Calu3 (cell line): ENCODE measurements around the gene NUS1. TPM values are rescaled to one million over a fixed set of nuclear protein-coding genes. Genes with fewer than 3 reads are reported as not detected.
A peak's percentile ranks its signal among the peaks of the same experiment; 100 is the strongest.
"Not testable (repeated sequence)": the region's sequence is repeated elsewhere in the genome, so short reads cannot be mapped to it uniquely, and the experiment has no call there.

Experiments used
- BruUV-seq: library from RNA; stranded (reverse); fragments of 400-500 nt; replicated peaks from 2 replicates; lab custom pipeline; 2021; lab: Mats Ljungman, UMichigan
- CTCF ChIA-PET: fragments of 300-600 bp; sonication (Branson Sonifier 250); formaldehyde crosslinking; loops from one replicate; lab custom pipeline; 2022; ENCODE audit warnings: antibody characterized with exemption; lab: Charles Lee
- DNase-seq: peaks from one replicate; pipeline ENCODE4 v3.0.0; 2022
- H3K27ac Mint-ChIP-seq: one replicate; pipeline ENCODE4 v1.8.0; 2022; ENCODE audit warnings: mixed read lengths; ENCODE audit not compliant: unreplicated experiment
- H3K27me3 Mint-ChIP-seq: one replicate; pipeline ENCODE4 v1.8.0; 2022; ENCODE audit warnings: mixed read lengths; ENCODE audit not compliant: unreplicated experiment
- H3K36me3 Mint-ChIP-seq: one replicate; pipeline ENCODE4 v1.8.0; 2022; ENCODE audit warnings: mild to moderate bottlenecking, moderate library complexity, mixed read lengths; ENCODE audit not compliant: insufficient read depth, unreplicated experiment
- H3K4me1 Mint-ChIP-seq: one replicate; pipeline ENCODE4 v1.8.0; 2022; ENCODE audit warnings: mild to moderate bottlenecking, low read depth, mixed read lengths; ENCODE audit not compliant: unreplicated experiment
- H3K4me3 Mint-ChIP-seq: one replicate; pipeline ENCODE4 v1.8.0; 2022; ENCODE audit warnings: mild to moderate bottlenecking, low read depth, moderate library complexity, mixed read lengths; ENCODE audit not compliant: unreplicated experiment
- H3K9me3 Mint-ChIP-seq: one replicate; pipeline ENCODE4 v1.8.0; 2022; ENCODE audit warnings: low read depth, mixed read lengths; ENCODE audit not compliant: unreplicated experiment
- CTCF ChIP-seq: fragments of 200-600 bp; IDR thresholded peaks from one replicate; pipeline ENCODE4 v1.8.0; 2022; ENCODE audit warnings: antibody characterized with exemption; ENCODE audit not compliant: unreplicated experiment
- intact Hi-C: fragments of 100-400 bp; cut with micrococcal nuclease; formaldehyde crosslinking; loops from one replicate; pipeline ENCODE4 v1.10.0; 2022; ENCODE audit not compliant: unreplicated experiment
- total RNA-seq: library from RNA; stranded (reverse); gene quantifications from 2 replicates; pipeline ENCODE4 v1.2.3, GENCODE V29; 2022

Gene NUS1
- total RNA-seq, 1 experiment from 2014 or later: 52.0 TPM

GRCh38 chr6:117711369-117711768 lies 36.1 kb downstream of the NUS1 start:
- no TSS peak for BruUV-seq
- peaks cover 1% of the 10 kb centered on the region for H3K9me3 Mint-ChIP-seq
- DNase-seq: peak; percentile 10
- H3K36me3 Mint-ChIP-seq: peaks cover 21% of the 10 kb centered on the region
- H3K4me3 Mint-ChIP-seq: no peak overlapping the region
- intact Hi-C loops: no loop called here
- no peak overlapping the region for H3K27ac Mint-ChIP-seq
- H3K27me3 Mint-ChIP-seq: no peaks in the 10 kb centered on the region
- CTCF ChIA-PET: no interaction called here
- peak; percentile 18 for TF ChIP-seq CTCF
- no peaks in the 10 kb centered on the region for H3K4me1 Mint-ChIP-seq

GRCh38 chr6:117718895-117719294 lies 43.6 kb downstream of the NUS1 start:
- CTCF ChIA-PET: no interaction called here
- Mint-ChIP-seq H3K27ac (no peak overlapping the region), H3K9me3 (peaks cover 17% of the 10 kb centered on the region), H3K27me3 (no peaks in the 10 kb centered on the region), H3K4me1 (no peaks in the 10 kb centered on the region), H3K36me3 (peaks cover 4% of the 10 kb centered on the region), H3K4me3 (no peak overlapping the region)
- no TSS peak for BruUV-seq
- DNase-seq: no peak
- no peak for TF ChIP-seq CTCF
- intact Hi-C loops: no loop called here

GRCh38 chr6:117721520-117721919 lies 46.3 kb downstream of the NUS1 start:
- H3K4me1 Mint-ChIP-seq, CTCF ChIA-PET, BruUV-seq, H3K4me3 Mint-ChIP-seq, DNase-seq, H3K36me3 Mint-ChIP-seq, intact Hi-C loops, H3K27me3 Mint-ChIP-seq: not testable (repeated sequence)
- Mint-ChIP-seq H3K9me3 (peaks cover 14% of the 10 kb centered on the region), H3K27ac (peak overlapping the region; percentile 57)

DNA sequence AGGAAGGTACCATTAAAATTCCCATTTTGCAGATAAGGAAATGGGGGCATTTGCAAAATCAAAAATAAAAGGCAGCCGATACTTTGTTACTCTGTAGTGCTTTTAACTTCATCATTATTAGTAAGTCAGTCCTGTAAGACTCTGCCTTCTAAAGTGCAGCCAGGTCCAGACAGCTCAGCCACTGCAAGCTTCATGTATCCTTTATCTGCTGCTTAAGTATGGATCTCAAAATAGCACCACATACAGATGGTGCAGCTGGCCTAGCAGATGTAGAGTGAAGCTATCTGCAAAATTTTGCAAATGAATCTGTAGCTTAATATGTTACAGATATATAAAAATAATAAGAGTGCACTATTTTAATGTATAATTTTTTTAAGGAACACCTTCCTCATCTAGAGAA lies 53.4 kb downstream of the NUS1 start:
- Mint-ChIP-seq H3K27ac (no peak overlapping the region), H3K36me3 (no peaks in the 10 kb centered on the region), H3K9me3 (no peaks in the 10 kb centered on the region), H3K4me3 (no peak overlapping the region), H3K4me1 (no peaks in the 10 kb centered on the region), H3K27me3 (no peaks in the 10 kb centered on the region)
- no peak for DNase-seq
- intact Hi-C loops: no loop called here
- CTCF ChIA-PET: interaction anchor here (0.6 to 0.9 kb wide), 2 partner anchors 10 to 21 kb away, joined by 4 read pairs; no protein-coding TSS in a partner anchor
- no peak for TF ChIP-seq CTCF
- no TSS peak for BruUV-seq

DNA sequence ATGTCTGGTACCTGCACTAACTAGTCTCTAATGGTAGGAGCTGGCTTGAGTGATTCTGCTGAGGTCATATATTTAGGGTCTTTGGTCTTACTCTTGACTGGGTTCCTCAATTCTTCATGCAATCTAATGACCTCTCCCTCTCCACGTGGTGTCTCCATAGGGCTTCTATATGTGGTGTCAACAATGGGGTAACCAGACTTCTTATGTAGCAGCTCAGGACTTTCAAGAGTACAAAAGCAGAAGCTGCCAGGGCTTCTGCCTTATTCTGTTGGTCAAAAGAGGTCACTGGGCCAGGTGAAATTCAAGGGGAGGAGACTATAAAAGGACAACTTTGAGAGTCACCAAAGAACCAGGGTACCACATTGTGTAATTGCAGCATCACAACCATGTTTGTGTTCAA lies 54.3 kb downstream of the NUS1 start:
- no peaks in the 10 kb centered on the region for H3K4me1 Mint-ChIP-seq
- H3K9me3 Mint-ChIP-seq: no peaks in the 10 kb centered on the region
- no peak overlapping the region for H3K27ac Mint-ChIP-seq
- BruUV-seq: no TSS peak
- no peaks in the 10 kb centered on the region for H3K27me3 Mint-ChIP-seq
- CTCF ChIA-PET: no interaction called here
- no peak overlapping the region for H3K4me3 Mint-ChIP-seq
- no peak for DNase-seq
- intact Hi-C loops: no loop called here
- no peaks in the 10 kb centered on the region for H3K36me3 Mint-ChIP-seq
- no peak for TF ChIP-seq CTCF
